ENCODE measurements around the gene TXNRD2. TPM values are rescaled to one million over a fixed set of nuclear protein-coding genes. Genes with fewer than 3 reads are reported as not detected.

TXNRD2 gene
- total and polyA plus RNA-seq, 10 of the 15 experiments (the other 5 are each of a cell fraction or from before 2014, with no cell fraction given): 1.6 to 26.0 (median 13.9) TPM

DNA sequence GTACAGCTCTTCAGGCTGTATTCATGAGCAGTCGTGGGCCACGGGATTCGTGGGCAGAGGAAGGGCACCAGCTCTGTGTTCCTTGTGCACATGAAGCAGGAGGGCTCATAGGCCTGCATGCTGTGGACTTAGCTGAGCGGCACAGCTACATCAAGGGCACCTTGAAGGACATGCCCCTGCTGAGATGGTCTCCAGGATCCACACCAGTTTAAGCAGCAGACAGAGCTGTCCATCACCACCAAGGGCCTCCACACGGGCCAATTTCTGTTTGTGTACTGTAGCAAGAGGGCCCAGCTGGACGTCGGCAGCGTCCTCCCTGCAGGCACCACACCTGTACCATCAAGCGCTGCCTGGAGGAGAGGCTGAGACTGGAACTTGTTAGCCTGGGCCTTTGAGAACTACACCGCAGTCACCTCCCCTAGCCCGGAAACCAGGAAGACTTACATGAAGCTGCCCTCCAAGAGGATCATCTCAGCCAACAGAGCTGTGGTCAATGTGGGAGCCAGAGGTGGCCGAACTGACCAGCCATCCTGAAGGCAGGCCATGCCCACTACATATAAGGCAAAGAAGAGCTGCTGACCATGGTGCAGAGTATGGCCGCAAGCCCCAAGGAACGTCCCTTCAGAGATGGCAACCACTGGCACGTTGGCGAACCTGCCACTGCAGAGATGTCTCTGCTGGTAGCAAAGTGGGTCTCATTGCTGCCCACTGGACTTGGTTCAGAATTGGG is 54.2 kb downstream of the TXNRD2 start:
- WGBS (ENCODE audit: insufficient coverage, insufficient replicate concordance, low lambda C conversion rate, missing lambda C conversion rate): 78% methylated on average over 16 of the region's 16 CpGs
- H3K4me3 ChIP-seq: no peak overlapping the region
- no peaks in the 10 kb centered on the region for H3K36me3 ChIP-seq (ENCODE audit: control insufficient read depth in 2 of 2, insufficient read depth in 2 of 2, low read length in 1 of 2)
- H4K20me1 ChIP-seq (ENCODE audit: control insufficient read depth, insufficient read depth): no peaks in the 10 kb centered on the region
- DNase-seq (ENCODE audit: low read depth, low spot score) (no peak), FAIRE-seq (no peak), ATAC-seq (no peak)
- no peaks in the 10 kb centered on the region for H3K27me3 ChIP-seq (replicated peaks in 1 of 2; ENCODE audit: control insufficient read depth in 2 of 2, insufficient read depth in 2 of 2, low read length in 1 of 2)
- no peak overlapping the region for H3K9ac ChIP-seq (ENCODE audit: control insufficient read depth, insufficient read depth, low read length)
- no peak for TF ChIP-seq GATAD2B (conservative IDR thresholded peaks at IDR 0.05; ENCODE audit: low read depth)
- TF ChIP-seq, protein P1, sequence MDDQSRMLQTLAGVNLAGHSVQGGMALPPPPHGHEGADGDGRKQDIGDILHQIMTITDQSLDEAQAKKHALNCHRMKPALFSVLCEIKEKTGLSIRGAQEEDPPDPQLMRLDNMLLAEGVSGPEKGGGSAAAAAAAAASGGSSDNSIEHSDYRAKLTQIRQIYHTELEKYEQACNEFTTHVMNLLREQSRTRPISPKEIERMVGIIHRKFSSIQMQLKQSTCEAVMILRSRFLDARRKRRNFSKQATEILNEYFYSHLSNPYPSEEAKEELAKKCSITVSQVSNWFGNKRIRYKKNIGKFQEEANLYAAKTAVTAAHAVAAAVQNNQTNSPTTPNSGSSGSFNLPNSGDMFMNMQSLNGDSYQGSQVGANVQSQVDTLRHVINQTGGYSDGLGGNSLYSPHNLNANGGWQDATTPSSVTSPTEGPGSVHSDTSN (IDR thresholded peaks at IDR 0.05; ENCODE audit: insufficient replicate concordance, low read depth, low read length): no peak
- no peak for TF ChIP-seq RCOR1 (conservative IDR thresholded peaks at IDR 0.05; ENCODE audit: low read depth, low read length)
- TF ChIP-seq BHLHE40 (IDR thresholded peaks at IDR 0.05; ENCODE audit: borderline replicate concordance in 1 of 2, low read depth in 2 of 2, low read length in 1 of 2): no peak
- TF ChIP-seq SIN3A (IDR thresholded peaks at IDR 0.05; ENCODE audit: low read depth, low read length): no peak
- no peak for TF ChIP-seq NR2C1 (IDR thresholded peaks at IDR 0.05)
- TF ChIP-seq EP300 (IDR thresholded peaks at IDR 0.05; ENCODE audit: borderline replicate concordance in 1 of 2, control insufficient read depth in 1 of 2, low read depth in 2 of 2, low read length in 2 of 2): no peak
- no peak for TF ChIP-seq ZNF622 (IDR thresholded peaks at IDR 0.05)
- no peak for TF ChIP-seq HDAC6 (IDR thresholded peaks at IDR 0.05; ENCODE audit: unreplicated experiment)
- TF ChIP-seq PML (IDR thresholded peaks at IDR 0.05; ENCODE audit: low read length): no peak
- TF ChIP-seq MYB (IDR thresholded peaks at IDR 0.05; ENCODE audit: borderline replicate concordance, low read depth, low read length): no peak
- no peak for TF ChIP-seq MXI1 (IDR thresholded peaks at IDR 0.05; ENCODE audit: low read depth, low read length)
- TF ChIP-seq CHD2 (IDR thresholded peaks at IDR 0.05; ENCODE audit: borderline replicate concordance, low read depth, low read length): no peak
- no peak for TF ChIP-seq MTA3 (IDR thresholded peaks at IDR 0.05; ENCODE audit: borderline replicate concordance, low read length)
- no peak for TF ChIP-seq RBBP5 (conservative IDR thresholded peaks at IDR 0.05)
- TF ChIP-seq KLF5 (IDR thresholded peaks at IDR 0.05; ENCODE audit: partially characterized antibody): no peak
- no peak for TF ChIP-seq STAT1 (conservative IDR thresholded peaks at IDR 0.05)
- TF ChIP-seq, protein P2, sequence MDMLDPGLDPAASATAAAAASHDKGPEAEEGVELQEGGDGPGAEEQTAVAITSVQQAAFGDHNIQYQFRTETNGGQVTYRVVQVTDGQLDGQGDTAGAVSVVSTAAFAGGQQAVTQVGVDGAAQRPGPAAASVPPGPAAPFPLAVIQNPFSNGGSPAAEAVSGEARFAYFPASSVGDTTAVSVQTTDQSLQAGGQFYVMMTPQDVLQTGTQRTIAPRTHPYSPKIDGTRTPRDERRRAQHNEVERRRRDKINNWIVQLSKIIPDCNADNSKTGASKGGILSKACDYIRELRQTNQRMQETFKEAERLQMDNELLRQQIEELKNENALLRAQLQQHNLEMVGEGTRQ (IDR thresholded peaks at IDR 0.05; ENCODE audit: borderline replicate concordance, low read depth, low read length): no peak
- POLR2A ChIA-PET: no interaction called here
- H2AFZ ChIP-seq (ENCODE audit: control insufficient read depth, low read depth, low read length): no peak overlapping the region
- intact Hi-C loops (cut with micrococcal nuclease; ENCODE audit: unreplicated experiment): no loop called here
- peaks cover 18% of the 10 kb centered on the region for H3K4me1 ChIP-seq (ENCODE audit: control insufficient read depth, insufficient read depth, low read length)
- SMC1A ChIA-PET (ENCODE audit: uncharacterized antibody, unreplicated experiment): interaction anchor here (0.6 kb wide), 1 partner anchor 294 kb away, joined by 3 read pairs; no protein-coding TSS in a partner anchor
- H3K4me2 ChIP-seq (ENCODE audit: control insufficient read depth, insufficient read depth): no peak overlapping the region
- RAD21 ChIA-PET (ENCODE audit: unreplicated experiment): no interaction called here
- H3K27ac ChIP-seq (ENCODE audit: control insufficient read depth, insufficient read depth): no peak overlapping the region
- H3K9me3 ChIP-seq (replicated peaks; ENCODE audit: control insufficient read depth, insufficient read depth, low read length): no peaks in the 10 kb centered on the region
- no TSS peak for BruUV-seq (replicated peaks)
- CTCF ChIA-PET: interaction anchor here (1.1 to 1.2 kb wide), 2 partner anchors 22 to 23 kb away, joined by 4 read pairs; no protein-coding TSS in a partner anchor
- H3K79me2 ChIP-seq (ENCODE audit: control insufficient read depth, insufficient read depth, low read length): no peaks in the 10 kb centered on the region
- in situ Hi-C loops (cut with MboI): no loop called here
